Breast epithelium (tissue), 4 donors: Measurements from ENCODE around the gene KCTD6. TPM values are rescaled to one million over a fixed set of nuclear protein-coding genes. Genes with fewer than 3 reads are reported as not detected.

Source experiments
- DNase-seq, 2 donors: peaks; one replicate each; pipeline ENCODE4 v3.0.0-alpha.2; 2019; ENCODE audit warnings: low spot score in 2 of 2
- H3K27ac ChIP-seq, 2 donors: fragments of 200-600 bp; sonication (generic) in 1 of 2; one replicate each; pipeline ENCODE4 v1.5.1; 2016 to 2019; ENCODE audit warnings: mild to moderate bottlenecking in 1 of 2
- H3K27me3 ChIP-seq, 2 donors: fragments of 200-600 bp; sonication (generic) in 1 of 2; one replicate each; pipeline versions ENCODE4 v1.5.1 to v1.6.0; 2017 to 2019; ENCODE audit warnings: control low read depth in 1 of 2, mild to moderate bottlenecking in 1 of 2
- H3K36me3 ChIP-seq: fragments of 200-600 bp; one replicate; pipeline ENCODE4 v1.5.1; 2019
- H3K4me1 ChIP-seq, 2 donors: fragments of 200-600 bp; sonication (generic); one replicate each; pipeline ENCODE4 v1.5.1; 2016 to 2019; ENCODE audit warnings: control low read depth in 1 of 2
- H3K4me3 ChIP-seq, 3 donors: fragments of 200-600 bp; sonication (generic); 1 replicate in 2 of 3; 2 replicates in 1 of 3; pipeline ENCODE4 v1.5.1; 2016 to 2019; ENCODE audit warnings: mild to moderate bottlenecking in 3 of 3, moderate library complexity in 2 of 3
- H3K9me3 ChIP-seq, 2 donors: fragments of 200-600 bp; sonication (generic) in 1 of 2; one replicate each; pipeline ENCODE4 v1.5.1; 2016 to 2019; ENCODE audit warnings: control low read depth in 1 of 2
- CTCF ChIP-seq, 3 donors: fragments of 450-650 bp; IDR thresholded peaks; one replicate each; pipeline ENCODE4 v1.5.1; 2016 to 2017; ENCODE audit warnings: antibody characterized with exemption in 3 of 3, mild to moderate bottlenecking in 3 of 3, moderate library complexity in 3 of 3
- POLR2A ChIP-seq: fragments of 450-650 bp; IDR thresholded peaks from one replicate; pipeline ENCODE4 v1.6.1; 2016; ENCODE audit warnings: antibody characterized with exemption, mild to moderate bottlenecking, moderate library complexity
- POLR2AphosphoS5 ChIP-seq, 3 donors: sonication (generic); formaldehyde crosslinking; IDR thresholded peaks; one replicate each; pipeline ENCODE4 v1.6.1; 2017; ENCODE audit warnings: antibody characterized with exemption in 3 of 3
- intact Hi-C: fragments of 100-400 bp; cut with DNase I; formaldehyde crosslinking; loops from one replicate; pipeline ENCODE4 v1.15.1; 2023; ENCODE audit warnings: low total_unique reads
- total RNA-seq, 3 donors: library from RNA; depleted of rRNA; stranded (reverse); fragments of >200 nt; gene quantifications; one replicate each; pipeline ENCODE4 v1.1.0, GENCODE V29; 2016

KCTD6 gene
- total RNA-seq, 3 donors from 2014 or later, result 15.4 to 30.7 (median 16.3) TPM

GRCh38 chr3:58492494-58492905, 604 bp downstream of the KCTD6 start:
- Histone ChIP-seq H3K36me3 (no peaks in the 10 kb centered on the region), H3K4me3 (peak overlapping the region; percentile 71 to 96 (median 83)), H3K9me3 (no peaks in the 10 kb centered on the region), H3K27me3 (no peaks in the 10 kb centered on the region), H3K27ac (peak overlapping the region; percentile 85 to 93), H3K4me1 (peaks cover 0 to 18% of the 10 kb centered on the region in 2 donors)
- intact Hi-C loops, result no loop called here
- DNase-seq, result no peak
- no peak for TF ChIP-seq CTCF (IDR thresholded peaks at IDR 0.05)
- TF ChIP-seq POLR2AphosphoS5 (IDR thresholded peaks at IDR 0.05), result no peak
- no peak for TF ChIP-seq POLR2A

GRCh38 chr3:58494107-58494506, 2.2 kb downstream of the KCTD6 start:
- TF ChIP-seq POLR2AphosphoS5 (IDR thresholded peaks at IDR 0.05), result no peak
- TF ChIP-seq CTCF (IDR thresholded peaks at IDR 0.05), result no peak
- TF ChIP-seq POLR2A, result no peak
- DNase-seq, result no peak
- no peaks in the 10 kb centered on the region for H3K9me3 ChIP-seq
- H3K4me3 ChIP-seq, result no peak overlapping the region
- intact Hi-C loops, result no loop called here
- no peaks in the 10 kb centered on the region for H3K27me3 ChIP-seq
- peaks cover 0 to 18% of the 10 kb centered on the region in 2 donors for H3K4me1 ChIP-seq
- H3K36me3 ChIP-seq, result no peaks in the 10 kb centered on the region
- H3K27ac ChIP-seq, result no peak overlapping the region

GRCh38 chr3:58495101-58495500, 3.2 kb downstream of the KCTD6 start:
- Histone ChIP-seq H3K9me3 (no peaks in the 10 kb centered on the region), H3K27me3 (no peaks in the 10 kb centered on the region), H3K27ac (no peak overlapping the region), H3K4me3 (no peak overlapping the region), H3K36me3 (no peaks in the 10 kb centered on the region), H3K4me1 (peaks cover 0 to 18% of the 10 kb centered on the region in 2 donors)
- TF ChIP-seq CTCF (IDR thresholded peaks at IDR 0.05), result no peak
- no peak for TF ChIP-seq POLR2AphosphoS5 (IDR thresholded peaks at IDR 0.05)
- no peak for TF ChIP-seq POLR2A
- DNase-seq, result no peak
- intact Hi-C loops, result no loop called here

- intact Hi-C loops, result no loop called here
- H3K36me3 ChIP-seq, result no peaks in the 10 kb centered on the region
- H3K27ac ChIP-seq, result no peak overlapping the region
- H3K27me3 ChIP-seq, result no peaks in the 10 kb centered on the region
- no peak overlapping the region for H3K4me3 ChIP-seq
- no peak for TF ChIP-seq CTCF (IDR thresholded peaks at IDR 0.05)
- TF ChIP-seq POLR2A, result no peak
- no peak for TF ChIP-seq POLR2AphosphoS5 (IDR thresholded peaks at IDR 0.05)
- H3K9me3 ChIP-seq, result no peaks in the 10 kb centered on the region
- H3K4me1 ChIP-seq, result peaks cover 0 to 15% of the 10 kb centered on the region in 2 donors
- DNase-seq, result no peak
Measured at GRCh38 chr3:58496206-58496857, 4.4 kb downstream of the KCTD6 start.

- Histone ChIP-seq H3K27me3 (no peaks in the 10 kb centered on the region), H3K27ac (peak overlapping the region in 1 of 2 donors; percentile 16), H3K4me3 (no peak overlapping the region), H3K9me3 (no peaks in the 10 kb centered on the region), H3K36me3 (no peaks in the 10 kb centered on the region), H3K4me1 (peaks cover 0 to 15% of the 10 kb centered on the region in 2 donors)
- DNase-seq, result no peak
- TF ChIP-seq POLR2A (no peak), CTCF (IDR thresholded peaks at IDR 0.05) (no peak), POLR2AphosphoS5 (IDR thresholded peaks at IDR 0.05) (no peak)
- intact Hi-C loops, result no loop called here
Measured at GRCh38 chr3:58497097-58497496, 5.2 kb downstream of the KCTD6 start.
